Measurements from ENCODE around the gene AKAP6.

Gene AKAP6

GRCh38 chr14:32731249-32731648 is 402.2 kb downstream of the AKAP6 start:
- no peak for DNase-seq (ENCODE audit: low read depth)
- H3K4me3 ChIP-seq (ENCODE audit: low read depth, low read length): no peak overlapping the region
- TF ChIP-seq CTCF (IDR thresholded peaks at IDR 0.05; ENCODE audit: low read depth, low read length, missing control alignments): no peak

- no peak for DNase-seq (ENCODE audit: low read depth)
Measured at GRCh38 chr14:32733015-32733414, 403.9 kb downstream of the AKAP6 start.

GRCh38 chr14:32734261-32734660 is 405.2 kb downstream of the AKAP6 start:
- TF ChIP-seq CTCF (IDR thresholded peaks at IDR 0.05; ENCODE audit: low read depth, low read length, missing control alignments): no peak
- no peak for DNase-seq (ENCODE audit: low read depth)

More at GRCh38 chr14:32733015-32733414, 403.9 kb downstream of the AKAP6 start:
- TF ChIP-seq CTCF (IDR thresholded peaks at IDR 0.05; ENCODE audit: low read depth, low read length, missing control alignments): no peak
- H3K4me3 ChIP-seq (ENCODE audit: low read depth, low read length): no peak overlapping the region

GRCh38 chr14:32737621-32738020 is 408.5 kb downstream of the AKAP6 start:
- no peak overlapping the region for H3K4me3 ChIP-seq (ENCODE audit: low read depth, low read length)
- TF ChIP-seq CTCF (IDR thresholded peaks at IDR 0.05; ENCODE audit: low read depth, low read length, missing control alignments): no peak
- DNase-seq (ENCODE audit: low read depth): no peak

More at GRCh38 chr14:32734261-32734660, 405.2 kb downstream of the AKAP6 start:
- H3K4me3 ChIP-seq (ENCODE audit: low read depth, low read length): no peak overlapping the region

GRCh38 chr14:32738206-32738871 is 409.2 kb downstream of the AKAP6 start:
- DNase-seq (ENCODE audit: low read depth): no peak
- TF ChIP-seq CTCF (IDR thresholded peaks at IDR 0.05; ENCODE audit: low read depth, low read length, missing control alignments): no peak
- H3K4me3 ChIP-seq (ENCODE audit: low read depth, low read length): no peak overlapping the region

GRCh38 chr14:32744811-32745445 is 415.8 kb downstream of the AKAP6 start:
- no peak overlapping the region for H3K4me3 ChIP-seq (ENCODE audit: low read depth, low read length)
- TF ChIP-seq CTCF (IDR thresholded peaks at IDR 0.05; ENCODE audit: low read depth, low read length, missing control alignments): no peak
- DNase-seq (ENCODE audit: low read depth): no peak

GRCh38 chr14:32754209-32754608 is 425.1 kb downstream of the AKAP6 start:
- no peak for DNase-seq (ENCODE audit: low read depth)
- TF ChIP-seq CTCF (IDR thresholded peaks at IDR 0.05; ENCODE audit: low read depth, low read length, missing control alignments): no peak
- no peak overlapping the region for H3K4me3 ChIP-seq (ENCODE audit: low read depth, low read length)

All from GM12864 (cell line).